HUES48 (cell line): ENCODE measurements around the gene RAPGEF6.
"Not testable (repeated sequence)": the region's sequence is repeated elsewhere in the genome, so short reads cannot be mapped to it uniquely, and the experiment has no call there.

Experiments used
- H3K27ac ChIP-seq: one replicate; pipeline ENCODE4 v1.7.0; 2013; ENCODE audit warnings: low read depth, low read length, inconsistent platforms
- H3K27me3 ChIP-seq: 2 replicates; pipeline ENCODE4 v1.6.1; 2013; ENCODE audit warnings: mild to moderate bottlenecking, low read length; ENCODE audit not compliant: control insufficient read depth, insufficient read depth
- H3K36me3 ChIP-seq: 2 replicates; pipeline ENCODE4 v1.6.1; 2013; ENCODE audit warnings: low read length; ENCODE audit not compliant: control insufficient read depth, insufficient read depth
- H3K4me1 ChIP-seq: 2 replicates; pipeline ENCODE4 v1.6.1; 2013; ENCODE audit warnings: mild to moderate bottlenecking, low read length; ENCODE audit not compliant: control insufficient read depth, insufficient read depth
- H3K4me3 ChIP-seq: 2 replicates; pipeline ENCODE4 v1.5.1; 2013; ENCODE audit warnings: mild to moderate bottlenecking, low read depth, low read length
- H3K9ac ChIP-seq: 2 replicates; pipeline ENCODE4 v1.6.1; 2013; ENCODE audit warnings: mild to moderate bottlenecking, low read depth, low read length, moderate library complexity
- H3K9me3 ChIP-seq: 2 replicates; pipeline ENCODE4 v1.6.1; 2013; ENCODE audit warnings: low read length; ENCODE audit not compliant: control insufficient read depth, insufficient read depth

The RAPGEF6 gene, protein sequence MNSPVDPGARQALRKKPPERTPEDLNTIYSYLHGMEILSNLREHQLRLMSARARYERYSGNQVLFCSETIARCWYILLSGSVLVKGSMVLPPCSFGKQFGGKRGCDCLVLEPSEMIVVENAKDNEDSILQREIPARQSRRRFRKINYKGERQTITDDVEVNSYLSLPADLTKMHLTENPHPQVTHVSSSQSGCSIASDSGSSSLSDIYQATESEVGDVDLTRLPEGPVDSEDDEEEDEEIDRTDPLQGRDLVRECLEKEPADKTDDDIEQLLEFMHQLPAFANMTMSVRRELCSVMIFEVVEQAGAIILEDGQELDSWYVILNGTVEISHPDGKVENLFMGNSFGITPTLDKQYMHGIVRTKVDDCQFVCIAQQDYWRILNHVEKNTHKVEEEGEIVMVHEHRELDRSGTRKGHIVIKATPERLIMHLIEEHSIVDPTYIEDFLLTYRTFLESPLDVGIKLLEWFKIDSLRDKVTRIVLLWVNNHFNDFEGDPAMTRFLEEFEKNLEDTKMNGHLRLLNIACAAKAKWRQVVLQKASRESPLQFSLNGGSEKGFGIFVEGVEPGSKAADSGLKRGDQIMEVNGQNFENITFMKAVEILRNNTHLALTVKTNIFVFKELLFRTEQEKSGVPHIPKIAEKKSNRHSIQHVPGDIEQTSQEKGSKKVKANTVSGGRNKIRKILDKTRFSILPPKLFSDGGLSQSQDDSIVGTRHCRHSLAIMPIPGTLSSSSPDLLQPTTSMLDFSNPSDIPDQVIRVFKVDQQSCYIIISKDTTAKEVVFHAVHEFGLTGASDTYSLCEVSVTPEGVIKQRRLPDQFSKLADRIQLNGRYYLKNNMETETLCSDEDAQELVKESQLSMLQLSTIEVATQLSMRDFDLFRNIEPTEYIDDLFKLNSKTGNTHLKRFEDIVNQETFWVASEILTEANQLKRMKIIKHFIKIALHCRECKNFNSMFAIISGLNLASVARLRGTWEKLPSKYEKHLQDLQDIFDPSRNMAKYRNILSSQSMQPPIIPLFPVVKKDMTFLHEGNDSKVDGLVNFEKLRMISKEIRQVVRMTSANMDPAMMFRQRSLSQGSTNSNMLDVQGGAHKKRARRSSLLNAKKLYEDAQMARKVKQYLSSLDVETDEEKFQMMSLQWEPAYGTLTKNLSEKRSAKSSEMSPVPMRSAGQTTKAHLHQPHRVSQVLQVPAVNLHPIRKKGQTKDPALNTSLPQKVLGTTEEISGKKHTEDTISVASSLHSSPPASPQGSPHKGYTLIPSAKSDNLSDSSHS (N-terminal part only)

DNA sequence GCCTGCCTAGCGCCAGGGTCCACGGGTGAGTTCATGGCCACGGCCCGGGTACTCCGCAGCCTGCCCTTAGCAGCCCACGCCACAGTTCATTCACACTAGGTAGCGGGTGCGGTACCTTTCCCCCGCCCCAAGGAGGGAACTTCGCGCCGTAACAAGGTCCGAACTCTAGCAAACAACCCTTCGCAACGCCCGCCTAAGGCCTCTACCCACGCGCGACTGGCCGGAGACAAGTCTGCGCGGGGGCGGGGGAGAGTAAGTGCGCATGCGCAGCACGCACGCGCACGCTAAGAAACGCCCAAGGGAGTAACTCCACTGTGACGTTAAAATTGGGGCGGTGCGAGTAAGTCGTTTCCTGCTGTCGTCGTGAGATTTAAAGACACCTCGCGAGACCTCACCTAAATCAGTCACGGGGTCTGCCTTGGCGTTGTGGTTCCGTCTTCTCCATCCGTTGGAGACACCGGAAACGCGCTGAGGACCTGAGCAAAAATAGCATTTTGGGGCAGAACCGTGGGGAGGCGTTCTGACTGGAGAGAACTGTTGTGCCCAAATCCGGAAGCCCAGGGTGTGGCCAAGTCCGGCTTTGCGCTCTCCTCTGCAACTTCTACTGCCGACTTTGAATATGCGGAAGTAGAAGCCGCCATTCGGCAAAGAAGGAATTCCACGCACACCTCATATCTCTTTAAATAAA lies at the start of gene RAPGEF6:
RAPGEF6 (minus strand) TSS at position 234 of the 688 bp plus-strand sequence; CDS start at position 35, 199 bp downstream.
- Histone ChIP-seq H3K27ac (peak within 1 kb of the TSS; percentile 99), H3K27me3 (no peaks in the 10 kb centered on the region), H3K9me3 (no peaks in the 10 kb centered on the region), H3K9ac (peak within 1 kb of the TSS; percentile 94), H3K4me1 (peaks cover 22% of the 10 kb centered on the region), H3K4me3 (peak within 1 kb of the TSS; percentile 100), H3K36me3 (no peaks in the 10 kb centered on the region)

GRCh38 chr5:131684595-131684994 lies 49.6 kb upstream of the RAPGEF6 start:
- no peak overlapping the region for H3K9ac ChIP-seq
- no peak overlapping the region for H3K4me3 ChIP-seq
- no peak overlapping the region for H3K27ac ChIP-seq
- no peaks in the 10 kb centered on the region for H3K27me3 ChIP-seq
- H3K36me3 ChIP-seq = no peaks in the 10 kb centered on the region
- peaks cover 9% of the 10 kb centered on the region; the same call in 1 of the 2 replicates for H3K4me1 ChIP-seq
- no peaks in the 10 kb centered on the region for H3K9me3 ChIP-seq

- no peaks in the 10 kb centered on the region for H3K9me3 ChIP-seq
- no peaks in the 10 kb centered on the region for H3K36me3 ChIP-seq
- H3K4me1 ChIP-seq = peaks cover 9% of the 10 kb centered on the region; the same call in 1 of the 2 replicates
- H3K9ac ChIP-seq = no peak overlapping the region
- H3K27ac ChIP-seq = no peak overlapping the region
- H3K27me3 ChIP-seq = no peaks in the 10 kb centered on the region
- H3K4me3 ChIP-seq = no peak overlapping the region
Measured at GRCh38 chr5:131684051-131684450, 49.0 kb upstream of the RAPGEF6 start.

DNA sequence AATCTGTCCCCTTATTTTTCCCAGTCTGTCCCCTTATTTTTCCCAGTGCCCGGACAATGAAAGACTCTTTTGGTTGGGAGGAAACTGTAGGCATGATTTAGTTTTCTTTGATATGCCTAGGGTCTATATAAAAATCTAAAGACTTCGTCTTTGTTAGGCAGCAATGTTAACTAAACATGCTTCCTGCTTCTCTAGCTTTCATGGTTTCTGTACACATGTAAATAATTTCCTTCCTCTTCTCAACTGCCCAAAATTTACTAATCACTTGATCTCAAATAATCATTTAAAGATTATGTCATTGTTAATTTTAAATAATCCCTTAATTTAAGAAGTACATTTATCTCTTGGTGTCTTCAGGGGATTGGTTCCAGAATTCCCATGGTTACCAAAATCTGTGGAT lies 47.8 kb upstream of the RAPGEF6 start:
- no peaks in the 10 kb centered on the region for H3K27me3 ChIP-seq
- H3K9ac ChIP-seq = no peak overlapping the region
- no peak overlapping the region for H3K27ac ChIP-seq
- no peaks in the 10 kb centered on the region for H3K9me3 ChIP-seq
- peaks cover 4% of the 10 kb centered on the region; the same call in 1 of the 2 replicates for H3K4me1 ChIP-seq
- no peak overlapping the region for H3K4me3 ChIP-seq
- peaks cover 10% of the 10 kb centered on the region for H3K36me3 ChIP-seq

DNA sequence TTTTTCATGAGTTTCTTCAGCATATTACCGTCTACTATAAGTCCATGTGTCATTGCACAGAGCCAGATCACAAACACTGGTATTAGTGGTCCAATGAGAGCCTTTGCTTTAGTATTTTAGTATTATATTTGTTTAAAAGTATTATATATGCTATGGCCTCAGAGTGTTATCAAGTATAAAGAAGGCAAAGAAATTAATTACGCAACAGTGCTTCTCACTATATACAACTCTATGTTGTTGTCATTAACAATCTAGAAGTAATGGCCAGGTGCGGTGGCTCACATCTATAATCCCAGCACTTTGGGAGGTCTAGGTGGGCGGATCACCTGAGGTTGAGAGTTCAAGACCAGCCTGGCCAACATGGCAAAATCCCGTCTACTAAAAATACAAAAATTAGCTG lies 47.1 kb upstream of the RAPGEF6 start:
- Histone ChIP-seq H3K4me1 (no peaks in the 10 kb centered on the region), H3K9me3 (no peaks in the 10 kb centered on the region), H3K4me3 (no peak overlapping the region), H3K27ac (no peak overlapping the region), H3K36me3 (peaks cover 17% of the 10 kb centered on the region), H3K27me3 (no peaks in the 10 kb centered on the region), H3K9ac (no peak overlapping the region)

GRCh38 chr5:131679911-131680310 lies 44.9 kb upstream of the RAPGEF6 start:
- H3K9ac ChIP-seq = no peak overlapping the region
- H3K36me3 ChIP-seq = peaks cover 33% of the 10 kb centered on the region
- no peak overlapping the region for H3K4me3 ChIP-seq
- H3K27me3 ChIP-seq = no peaks in the 10 kb centered on the region
- no peaks in the 10 kb centered on the region for H3K9me3 ChIP-seq
- H3K4me1 ChIP-seq = no peaks in the 10 kb centered on the region
- H3K27ac ChIP-seq = no peak overlapping the region

- not testable (repeated sequence) for H3K9me3 ChIP-seq, H3K27me3 ChIP-seq, H3K4me3 ChIP-seq, H3K4me1 ChIP-seq, H3K27ac ChIP-seq, H3K9ac ChIP-seq
- H3K36me3 ChIP-seq = peaks cover 33% of the 10 kb centered on the region
Measured at GRCh38 chr5:131678273-131678672, 43.2 kb upstream of the RAPGEF6 start.

- Histone ChIP-seq H3K27me3 (no peaks in the 10 kb centered on the region), H3K27ac (no peak overlapping the region), H3K9ac (no peak overlapping the region), H3K36me3 (peaks cover 33% of the 10 kb centered on the region), H3K9me3 (no peaks in the 10 kb centered on the region), H3K4me1 (peaks cover 1% of the 10 kb centered on the region; the same call in 1 of the 2 replicates), H3K4me3 (no peak overlapping the region)
Measured at GRCh38 chr5:131677115-131677514, 42.1 kb upstream of the RAPGEF6 start.

DNA sequence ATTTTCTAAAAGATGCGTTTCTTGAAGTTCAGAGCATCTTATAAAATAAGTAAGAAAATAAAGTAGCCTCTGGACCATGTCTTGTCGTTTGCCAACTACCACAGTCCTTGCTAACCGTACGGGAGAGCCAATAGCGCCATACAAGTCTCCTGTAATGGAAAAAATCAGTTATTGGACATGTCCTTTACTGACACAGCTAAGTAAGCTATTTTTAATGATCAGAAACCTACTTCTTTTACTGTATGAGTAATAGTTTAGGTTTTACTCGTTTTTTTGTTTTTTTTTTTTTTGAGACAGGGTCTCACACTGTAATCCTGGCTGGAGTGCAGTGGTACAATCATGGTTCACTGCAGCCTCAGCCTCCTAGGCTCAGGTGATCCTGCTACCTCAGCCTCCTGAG lies 37.7 kb upstream of the RAPGEF6 start:
- H3K27me3 ChIP-seq = no peaks in the 10 kb centered on the region
- no peak overlapping the region for H3K4me3 ChIP-seq
- peaks cover 42% of the 10 kb centered on the region for H3K36me3 ChIP-seq
- peaks cover 4% of the 10 kb centered on the region; the same call in 1 of the 2 replicates for H3K4me1 ChIP-seq
- no peaks in the 10 kb centered on the region for H3K9me3 ChIP-seq
- H3K27ac ChIP-seq = peak overlapping the region; percentile 0
- H3K9ac ChIP-seq = no peak overlapping the region

- H3K4me1 ChIP-seq = peaks cover 4% of the 10 kb centered on the region; the same call in 1 of the 2 replicates
- no peaks in the 10 kb centered on the region for H3K9me3 ChIP-seq
- H3K9ac ChIP-seq = no peak overlapping the region
- peak overlapping the region; percentile 0 for H3K27ac ChIP-seq
- H3K36me3 ChIP-seq = peaks cover 35% of the 10 kb centered on the region
- H3K4me3 ChIP-seq = no peak overlapping the region
- no peaks in the 10 kb centered on the region for H3K27me3 ChIP-seq
Measured at GRCh38 chr5:131671994-131672655, 37.1 kb upstream of the RAPGEF6 start.
